NAMALWA (cell line): Measurements from ENCODE around the gene NPRL2.
A peak's percentile ranks its signal among the peaks of the same experiment; 100 is the strongest.
"Not testable (repeated sequence)": the region's sequence is repeated elsewhere in the genome, so short reads cannot be mapped to it uniquely, and the experiment has no call there.

Experiments
- DNase-seq: peaks from one replicate; pipeline ENCODE4 v3.0.0-alpha.2; 2015; ENCODE audit warnings: low spot score

The NPRL2 gene

GRCh38 chr3:50327129-50327528, 23.4 kb downstream of the NPRL2 start:
- no peak for DNase-seq

GRCh38 chr3:50326182-50326541, 24.4 kb downstream of the NPRL2 start:
- DNase-seq = no peak

GRCh38 chr3:50325497-50326181, 24.9 kb downstream of the NPRL2 start:
- DNase-seq = no peak

- no peak for DNase-seq
Measured at GRCh38 chr3:50325113-50325480, 25.5 kb downstream of the NPRL2 start.

- peak; percentile 74 for DNase-seq
Measured at GRCh38 chr3:50324351-50325112, 26.0 kb downstream of the NPRL2 start.

- no peak for DNase-seq
Measured at GRCh38 chr3:50323614-50324199, 26.9 kb downstream of the NPRL2 start.

- no peak for DNase-seq
Measured at GRCh38 chr3:50323092-50323600, 27.4 kb downstream of the NPRL2 start.

- no peak for DNase-seq
Measured at GRCh38 chr3:50322386-50323091, 28.0 kb downstream of the NPRL2 start, which contains the start of gene HYAL2. TSS of gene HYAL2 (minus strand) at chr3:50322745. CDS start at chr3:50320489, 2,256 bp downstream.

- no peak for DNase-seq
Measured at GRCh38 chr3:50322115-50322385, 28.5 kb downstream of the NPRL2 start.

GRCh38 chr3:50321336-50322114, 29.1 kb downstream of the NPRL2 start:
- DNase-seq = peak; percentile 77

GRCh38 chr3:50320853-50321335, 29.7 kb downstream of the NPRL2 start:
- peak; percentile 35 for DNase-seq

- DNase-seq = no peak
Measured at GRCh38 chr3:50319894-50320625, 30.5 kb downstream of the NPRL2 start.

GRCh38 chr3:50319181-50319893, 31.2 kb downstream of the NPRL2 start:
- DNase-seq = no peak

GRCh38 chr3:50318615-50319014, 32.0 kb downstream of the NPRL2 start:
- no peak for DNase-seq

GRCh38 chr3:50318163-50318562, 32.4 kb downstream of the NPRL2 start:
- no peak for DNase-seq

GRCh38 chr3:50317300-50317699, 33.3 kb downstream of the NPRL2 start:
- no peak for DNase-seq

GRCh38 chr3:50316657-50317242, 33.8 kb downstream of the NPRL2 start:
- peak; percentile 28 for DNase-seq

GRCh38 chr3:50314816-50315215, 35.8 kb downstream of the NPRL2 start:
- no peak for DNase-seq

GRCh38 chr3:50314342-50314741, 36.2 kb downstream of the NPRL2 start:
- no peak for DNase-seq

- DNase-seq = not testable (repeated sequence)
Measured at GRCh38 chr3:50312041-50312440, 38.5 kb downstream of the NPRL2 start.
